ENCODE measurements around the gene PAGE2. TPM values are rescaled to one million over a fixed set of nuclear protein-coding genes. Genes with fewer than 3 reads are reported as not detected.
"Not testable (repeated sequence)": the region's sequence is repeated elsewhere in the genome, so short reads cannot be mapped to it uniquely, and the experiment has no call there.

The PAGE2 gene, protein sequence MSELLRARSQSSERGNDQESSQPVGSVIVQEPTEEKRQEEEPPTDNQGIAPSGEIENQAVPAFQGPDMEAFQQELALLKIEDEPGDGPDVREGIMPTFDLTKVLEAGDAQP
- total RNA-seq, result not detected in 2 replicates

DNA sequence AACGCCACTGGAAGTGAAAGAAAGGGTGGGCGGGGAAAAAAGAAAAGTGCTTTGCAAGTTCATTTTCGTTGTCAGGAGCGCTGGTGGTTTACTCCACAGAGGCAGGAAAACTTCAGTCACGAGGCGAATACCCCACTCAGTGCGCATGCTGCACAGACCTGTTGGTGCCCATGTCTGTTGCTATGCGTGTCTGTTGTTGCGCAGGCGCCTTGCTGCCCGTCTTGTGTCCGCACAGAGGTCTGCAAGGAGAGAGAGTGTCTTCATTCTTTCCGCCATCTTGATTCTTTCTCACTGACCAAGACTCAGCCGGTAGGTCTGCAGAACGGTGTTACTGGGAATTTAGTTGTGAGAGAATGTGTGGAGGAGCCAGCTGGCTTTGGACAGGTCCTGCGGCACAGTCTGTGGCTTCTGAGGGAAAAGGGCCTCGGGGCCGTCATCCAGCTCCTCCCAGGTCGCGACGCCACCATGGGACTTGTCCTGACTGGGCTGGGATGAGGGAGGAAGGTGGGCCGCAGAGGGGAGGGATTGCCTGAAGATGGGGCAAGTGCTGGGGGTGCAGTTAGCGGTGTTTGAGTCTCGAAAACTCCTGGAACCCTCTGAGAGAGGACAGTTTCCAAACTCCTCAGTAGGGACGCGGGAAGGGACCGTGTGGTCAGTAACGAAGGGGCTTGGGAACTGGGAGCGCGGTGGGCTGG, at the start of gene PAGE2:
PAGE2 (plus strand) TSS at position 224 of the 695 bp plus-strand sequence. CDS start 1,003 bp downstream, outside the sequence.
- intact Hi-C loops (cut with micrococcal nuclease), result no loop called here
- H3K27ac Mint-ChIP-seq, result no peak within 1 kb of the TSS
- H3K36me3 Mint-ChIP-seq (ENCODE audit: low read depth), result no peaks in the 10 kb centered on the region
- no peaks in the 10 kb centered on the region for H3K9me3 Mint-ChIP-seq
- no peaks in the 10 kb centered on the region for H3K27me3 Mint-ChIP-seq (ENCODE audit: low read depth)
- H3K4me1 Mint-ChIP-seq (ENCODE audit: low read depth), result no peaks in the 10 kb centered on the region
- H3K4me3 Mint-ChIP-seq (ENCODE audit: low read depth), result no peak within 1 kb of the TSS
- no peak for DNase-seq (ENCODE audit: low spot score)

DNA sequence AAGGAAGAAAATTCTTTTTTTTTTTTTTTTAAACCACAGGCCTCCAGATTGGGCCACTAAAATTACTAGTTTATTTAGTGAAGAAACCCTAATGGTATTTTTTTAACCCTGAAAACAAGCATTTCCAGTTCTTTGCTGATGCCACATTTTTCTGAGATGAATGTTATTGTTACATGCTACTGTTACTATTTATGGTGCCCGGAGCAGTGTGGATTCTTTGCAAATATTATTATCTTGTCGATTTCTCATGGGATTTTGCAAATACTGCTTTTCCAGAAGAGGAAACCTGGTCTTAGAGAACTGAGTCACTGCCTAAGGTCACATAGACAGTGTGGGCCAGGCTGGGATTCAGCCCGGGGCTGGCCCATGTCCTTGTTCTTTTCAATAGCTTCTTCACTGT, 49.3 kb upstream of the PAGE2 start:
- Mint-ChIP-seq H3K27ac (no peak overlapping the region), H3K4me3 (ENCODE audit: low read depth) (no peak overlapping the region), H3K36me3 (ENCODE audit: low read depth) (no peaks in the 10 kb centered on the region), H3K9me3 (no peaks in the 10 kb centered on the region), H3K27me3 (ENCODE audit: low read depth) (no peaks in the 10 kb centered on the region), H3K4me1 (ENCODE audit: low read depth) (no peaks in the 10 kb centered on the region)
- DNase-seq (ENCODE audit: low spot score), result no peak
- intact Hi-C loops (cut with micrococcal nuclease), result no loop called here

DNA sequence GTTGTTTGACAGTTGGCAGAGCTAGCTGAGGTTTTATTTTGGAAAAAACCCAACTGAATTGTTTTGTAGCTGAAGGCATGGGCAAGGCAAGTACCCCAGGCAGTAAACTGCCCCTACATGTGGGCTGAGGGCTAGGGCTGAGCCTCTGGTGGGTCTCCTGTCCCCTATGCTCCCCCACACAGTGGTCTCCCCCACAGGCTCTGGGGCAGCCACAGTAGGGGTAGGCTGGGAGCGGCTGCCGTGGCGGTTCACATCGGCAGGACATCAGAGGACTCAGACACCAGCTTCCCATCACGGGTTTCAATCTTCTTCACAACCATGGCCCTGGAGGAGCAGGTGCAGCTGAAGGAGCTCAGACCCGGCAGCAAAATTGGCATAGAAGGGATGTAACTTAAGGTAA, 47.3 kb upstream of the PAGE2 start:
- H3K4me1 Mint-ChIP-seq (ENCODE audit: low read depth), result no peaks in the 10 kb centered on the region
- no peaks in the 10 kb centered on the region for H3K27me3 Mint-ChIP-seq (ENCODE audit: low read depth)
- H3K4me3 Mint-ChIP-seq (ENCODE audit: low read depth), result no peak overlapping the region
- intact Hi-C loops (cut with micrococcal nuclease), result no loop called here
- H3K36me3 Mint-ChIP-seq (ENCODE audit: low read depth), result no peaks in the 10 kb centered on the region
- DNase-seq (ENCODE audit: low spot score), result no peak
- H3K27ac Mint-ChIP-seq, result no peak overlapping the region
- no peaks in the 10 kb centered on the region for H3K9me3 Mint-ChIP-seq

DNA sequence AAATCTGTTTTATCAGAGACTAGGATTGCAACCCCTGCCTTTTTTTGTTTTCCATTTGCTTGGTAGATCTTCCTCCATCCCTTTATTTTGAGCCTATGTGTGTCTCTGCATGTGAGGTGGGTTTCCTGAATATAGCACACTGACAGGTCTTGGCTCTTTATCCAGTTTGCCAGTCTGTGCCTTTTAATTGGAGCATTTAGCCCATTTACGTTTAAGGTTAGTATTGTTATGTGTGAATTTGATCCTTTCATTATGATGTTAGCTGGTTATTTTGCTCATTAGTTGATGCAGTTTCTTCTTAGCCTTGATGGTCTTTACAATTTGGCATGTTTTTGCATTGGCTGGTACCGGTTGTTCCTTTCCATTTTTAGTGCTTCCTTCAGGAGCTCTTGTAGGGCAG, 38.2 kb upstream of the PAGE2 start:
- H3K36me3 Mint-ChIP-seq (ENCODE audit: low read depth); H3K27ac Mint-ChIP-seq; DNase-seq (ENCODE audit: low spot score); intact Hi-C loops (cut with micrococcal nuclease); H3K9me3 Mint-ChIP-seq; H3K4me3 Mint-ChIP-seq (ENCODE audit: low read depth); H3K4me1 Mint-ChIP-seq (ENCODE audit: low read depth); H3K27me3 Mint-ChIP-seq (ENCODE audit: low read depth): not testable (repeated sequence)

DNA sequence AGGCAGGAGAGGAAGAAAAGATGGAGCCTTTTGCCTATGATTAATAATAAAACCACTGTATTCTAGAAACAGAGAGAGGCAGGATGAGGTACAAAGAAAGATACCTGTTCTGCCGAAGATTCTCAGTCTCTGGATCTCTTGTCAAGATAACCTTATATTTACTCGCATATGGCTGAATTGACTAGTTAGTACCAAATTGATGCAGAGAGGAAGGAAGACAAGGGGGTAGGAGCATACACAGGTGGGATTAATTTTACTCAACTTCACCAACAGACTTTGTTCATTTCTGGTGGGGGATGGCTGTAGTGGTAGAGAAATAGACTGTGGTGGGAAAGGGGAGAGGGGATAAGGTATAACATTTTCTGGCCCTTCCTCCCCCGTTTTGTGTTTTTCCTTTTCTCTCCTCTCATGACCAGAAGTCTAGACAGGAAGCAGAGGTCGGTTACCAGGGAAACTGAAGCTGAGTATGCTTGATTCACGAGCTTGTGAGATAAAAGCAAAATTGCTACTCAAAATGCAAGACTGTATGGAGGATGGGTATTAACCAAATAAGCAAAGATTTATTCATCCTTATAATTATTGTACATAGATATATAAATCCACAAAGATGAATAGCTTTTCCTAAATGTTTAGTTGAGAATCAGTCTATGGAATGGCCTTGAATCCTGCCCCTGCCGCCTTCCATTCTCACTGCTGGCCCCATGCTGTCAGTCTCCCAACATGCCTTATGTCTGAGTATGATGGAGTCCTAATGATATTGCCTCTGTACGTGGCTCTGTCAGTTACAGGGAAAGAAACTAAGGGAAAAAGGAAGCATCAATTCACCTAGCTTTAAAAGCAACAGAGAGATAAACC, 31.8 kb upstream of the PAGE2 start:
- intact Hi-C loops (cut with micrococcal nuclease), result loop anchor here (1.0 to 5.0 kb wide), 3 partner anchors 166 to 418 kb away; partner anchors contain the start of gene MAGED2
- Mint-ChIP-seq H3K27me3 (ENCODE audit: low read depth) (no peaks in the 10 kb centered on the region), H3K36me3 (ENCODE audit: low read depth) (no peaks in the 10 kb centered on the region)

DNA sequence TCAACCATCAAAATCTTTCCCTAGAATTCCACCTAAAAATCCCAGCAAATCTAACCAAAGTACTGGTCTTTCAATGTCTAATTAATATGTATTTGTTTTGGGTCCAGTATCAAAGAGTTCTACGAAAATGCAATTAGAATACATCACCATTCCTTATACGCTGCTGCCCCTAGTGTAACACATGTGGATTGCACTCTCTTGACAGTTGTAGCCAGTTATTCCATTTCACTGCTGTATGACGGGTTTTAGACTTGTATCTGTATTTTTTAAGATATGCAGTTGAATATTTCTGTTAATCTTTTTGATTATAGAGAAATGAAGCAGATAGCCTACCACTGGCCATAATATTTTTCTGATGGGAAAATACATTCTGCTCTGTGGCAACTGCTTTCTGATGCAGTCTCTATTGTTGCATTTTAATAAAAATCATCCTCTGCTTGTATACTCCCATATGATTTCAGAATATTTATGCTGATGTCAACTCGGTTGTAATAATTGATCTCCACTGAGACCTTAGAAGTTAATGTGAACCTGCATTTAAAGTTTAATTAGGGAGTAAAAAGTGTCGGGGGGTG, 31.1 kb upstream of the PAGE2 start:
- Mint-ChIP-seq H3K9me3 (no peaks in the 10 kb centered on the region), H3K36me3 (ENCODE audit: low read depth) (no peaks in the 10 kb centered on the region), H3K4me3 (ENCODE audit: low read depth) (peak overlapping the region; percentile 42), H3K4me1 (ENCODE audit: low read depth) (peaks cover 11% of the 10 kb centered on the region), H3K27ac (no peak overlapping the region), H3K27me3 (ENCODE audit: low read depth) (peaks cover 2% of the 10 kb centered on the region)
- intact Hi-C loops (cut with micrococcal nuclease), result loop anchor here (1.0 to 5.0 kb wide), 2 partner anchors 250 to 418 kb away; partner anchors contain the start of gene MAGED2
- no peak for DNase-seq (ENCODE audit: low spot score)

More for the DNA sequence above, 31.8 kb upstream of the PAGE2 start:
- peak overlapping the region; percentile 42 for H3K4me3 Mint-ChIP-seq (ENCODE audit: low read depth)
- no peak for DNase-seq (ENCODE audit: low spot score)
- no peak overlapping the region for H3K27ac Mint-ChIP-seq
- H3K9me3 Mint-ChIP-seq, result no peaks in the 10 kb centered on the region
- peaks cover 11% of the 10 kb centered on the region for H3K4me1 Mint-ChIP-seq (ENCODE audit: low read depth)

DNA sequence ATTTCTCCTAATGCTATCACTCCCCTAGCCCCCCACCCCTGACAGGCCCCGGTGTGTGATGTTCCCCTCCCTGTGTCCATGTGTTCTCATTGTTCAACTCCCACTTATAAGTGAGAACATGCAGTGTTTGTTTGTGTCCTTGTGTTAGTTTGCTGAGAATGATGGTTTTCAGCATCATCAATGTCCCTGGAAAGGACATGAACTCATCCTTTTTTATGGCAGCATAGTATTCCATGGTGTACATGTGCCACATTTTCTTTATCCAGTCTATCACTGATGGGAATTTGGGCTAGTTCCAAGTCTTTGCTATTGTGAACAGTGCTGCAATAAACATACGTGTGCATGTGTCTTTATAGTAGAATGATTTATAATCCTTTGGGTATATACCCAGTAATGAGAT, 21.6 kb upstream of the PAGE2 start:
- H3K4me1 Mint-ChIP-seq (ENCODE audit: low read depth); intact Hi-C loops (cut with micrococcal nuclease); H3K36me3 Mint-ChIP-seq (ENCODE audit: low read depth): not testable (repeated sequence)

DNA sequence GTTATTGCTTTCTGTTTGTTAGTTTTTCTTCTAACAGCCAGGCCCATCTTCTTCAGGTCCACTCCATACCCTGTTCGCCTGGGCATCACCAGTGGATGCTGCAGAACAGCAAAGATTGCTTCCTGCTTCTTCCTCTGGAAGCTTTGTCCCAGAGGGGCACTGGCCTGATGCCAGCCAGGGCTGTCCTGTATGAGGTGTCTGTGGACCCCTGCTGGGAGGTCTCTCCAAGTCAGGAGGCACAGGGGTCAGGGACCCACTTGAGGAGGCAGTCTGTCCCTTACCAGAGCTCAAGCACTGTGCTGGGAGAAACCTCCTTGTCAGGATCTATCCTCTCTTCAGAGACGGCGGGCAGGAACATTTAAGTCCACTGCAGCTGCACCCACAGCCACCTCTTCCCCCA, 16.5 kb upstream of the PAGE2 start:
- Mint-ChIP-seq H3K4me3 (ENCODE audit: low read depth) (no peak overlapping the region), H3K4me1 (ENCODE audit: low read depth) (no peaks in the 10 kb centered on the region), H3K27me3 (ENCODE audit: low read depth) (no peaks in the 10 kb centered on the region), H3K27ac (no peak overlapping the region), H3K9me3 (no peaks in the 10 kb centered on the region), H3K36me3 (ENCODE audit: low read depth) (no peaks in the 10 kb centered on the region)
- intact Hi-C loops (cut with micrococcal nuclease), result no loop called here
- DNase-seq (ENCODE audit: low spot score), result no peak

More for the DNA sequence above, 21.6 kb upstream of the PAGE2 start:
- not testable (repeated sequence) for H3K27me3 Mint-ChIP-seq (ENCODE audit: low read depth); DNase-seq (ENCODE audit: low spot score); H3K9me3 Mint-ChIP-seq; H3K4me3 Mint-ChIP-seq (ENCODE audit: low read depth); H3K27ac Mint-ChIP-seq

DNA sequence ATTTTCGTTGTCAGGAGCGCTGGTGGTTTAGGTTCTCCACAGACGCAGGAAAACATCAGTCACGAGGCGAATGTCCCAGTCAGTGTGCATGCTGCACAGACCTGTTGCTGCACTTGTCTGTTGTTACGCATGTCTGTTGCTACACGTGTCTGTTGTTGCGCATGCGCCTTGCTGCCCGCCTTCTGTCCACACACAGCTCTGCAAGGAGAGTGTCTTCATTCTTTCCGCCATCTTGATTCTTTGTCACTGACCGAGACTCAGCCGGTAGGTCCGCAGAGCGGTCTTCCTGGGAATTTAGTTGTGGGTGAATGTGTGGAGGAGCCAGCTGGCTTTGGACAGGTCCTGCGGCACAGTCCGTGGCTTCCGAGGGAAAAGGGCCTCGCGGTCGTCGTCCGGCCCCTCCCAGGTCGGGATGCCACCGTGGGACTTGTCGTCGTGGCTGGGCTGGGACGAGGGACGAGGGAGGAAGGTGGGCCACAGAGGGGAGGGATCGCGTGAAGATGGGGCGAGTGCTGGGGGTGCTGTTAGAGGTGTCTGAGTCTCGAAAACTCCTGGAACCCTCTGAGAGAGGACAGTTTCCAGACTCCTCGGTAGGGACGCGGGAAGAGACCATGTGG, 13.9 kb upstream of the PAGE2 start, which contains the start of gene PAGE2B:
PAGE2B (plus strand) TSS at position 180 of the 617 bp plus-strand sequence. CDS start 1,012 bp downstream, outside the sequence.
- no peak within 1 kb of the TSS for H3K27ac Mint-ChIP-seq
- H3K27me3 Mint-ChIP-seq (ENCODE audit: low read depth), result no peaks in the 10 kb centered on the region
- no peaks in the 10 kb centered on the region for H3K4me1 Mint-ChIP-seq (ENCODE audit: low read depth)
- no peaks in the 10 kb centered on the region for H3K36me3 Mint-ChIP-seq (ENCODE audit: low read depth)
- no peak for DNase-seq (ENCODE audit: low spot score)
- intact Hi-C loops (cut with micrococcal nuclease), result no loop called here
- H3K4me3 Mint-ChIP-seq (ENCODE audit: low read depth), result no peak within 1 kb of the TSS
- H3K9me3 Mint-ChIP-seq, result no peaks in the 10 kb centered on the region

DNA sequence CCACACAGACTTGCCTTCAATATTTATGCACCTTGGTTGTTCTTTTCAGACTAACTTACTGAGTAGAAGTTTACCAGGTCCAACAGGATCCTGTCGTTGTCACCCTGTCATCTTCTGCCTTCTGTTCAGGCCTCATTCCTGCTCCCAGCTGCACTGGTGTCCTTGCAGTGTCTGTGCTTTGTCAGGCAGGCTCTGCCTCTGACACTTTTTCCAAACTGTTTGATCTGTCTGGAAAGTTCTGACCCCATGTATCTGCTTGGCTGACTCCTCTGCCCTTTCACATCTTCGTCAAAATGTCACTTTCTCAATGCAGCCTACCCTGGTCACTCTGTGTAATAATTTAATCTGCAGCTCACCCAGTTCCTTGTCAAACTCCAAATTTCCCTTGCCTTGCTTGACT, 9.9 kb downstream of the PAGE2 start:
- Mint-ChIP-seq H3K4me3 (ENCODE audit: low read depth) (no peak overlapping the region), H3K9me3 (no peaks in the 10 kb centered on the region), H3K27ac (no peak overlapping the region), H3K27me3 (ENCODE audit: low read depth) (no peaks in the 10 kb centered on the region), H3K4me1 (ENCODE audit: low read depth) (no peaks in the 10 kb centered on the region), H3K36me3 (ENCODE audit: low read depth) (no peaks in the 10 kb centered on the region)
- DNase-seq (ENCODE audit: low spot score), result no peak
- intact Hi-C loops (cut with micrococcal nuclease), result no loop called here

DNA sequence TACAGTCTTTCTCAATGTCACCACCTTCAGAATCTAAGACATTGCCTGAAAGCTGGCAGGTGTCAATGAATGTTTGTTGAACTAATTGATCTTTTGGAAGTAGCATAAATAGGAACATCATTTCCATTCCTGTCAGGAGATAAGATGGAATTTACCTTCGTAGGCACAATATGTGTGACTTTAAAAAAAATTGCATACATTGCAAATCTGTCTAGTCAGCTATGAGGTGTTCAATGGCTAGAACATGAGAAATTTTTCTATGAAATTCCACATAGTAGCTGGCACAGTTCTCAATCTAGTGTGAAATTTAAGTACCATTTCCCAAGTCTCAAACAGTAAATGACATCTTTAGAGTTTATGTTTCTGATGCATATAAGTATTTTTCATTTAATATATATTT, 10.3 kb downstream of the PAGE2 start:
- no peak overlapping the region for H3K4me3 Mint-ChIP-seq (ENCODE audit: low read depth)
- intact Hi-C loops (cut with micrococcal nuclease), result no loop called here

DNA sequence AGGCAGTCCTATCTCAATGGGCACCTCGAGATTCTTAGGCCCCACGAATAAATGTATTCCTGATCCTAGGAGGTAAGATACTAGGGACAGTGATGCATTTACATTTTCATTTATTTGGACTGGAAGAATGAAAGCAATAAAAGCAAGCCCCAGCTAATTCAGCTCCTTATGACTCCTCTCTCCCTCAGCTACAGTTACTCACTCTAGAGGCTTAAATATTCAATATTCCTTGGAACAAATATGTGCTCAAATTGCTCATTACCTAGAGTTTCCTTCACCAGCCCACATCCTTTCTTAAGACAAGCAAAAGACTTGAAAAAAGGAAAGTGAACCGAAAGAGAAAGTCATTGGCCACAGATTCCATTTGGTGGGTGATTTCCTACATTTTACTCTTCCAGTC, 13.9 kb downstream of the PAGE2 start:
- intact Hi-C loops (cut with micrococcal nuclease), result no loop called here
- no peak for DNase-seq (ENCODE audit: low spot score)
- no peaks in the 10 kb centered on the region for H3K36me3 Mint-ChIP-seq (ENCODE audit: low read depth)

More for the DNA sequence above, 10.3 kb downstream of the PAGE2 start:
- no peaks in the 10 kb centered on the region for H3K36me3 Mint-ChIP-seq (ENCODE audit: low read depth)
- H3K4me1 Mint-ChIP-seq (ENCODE audit: low read depth), result no peaks in the 10 kb centered on the region
- no peak overlapping the region for H3K27ac Mint-ChIP-seq
- H3K9me3 Mint-ChIP-seq, result no peaks in the 10 kb centered on the region
- no peaks in the 10 kb centered on the region for H3K27me3 Mint-ChIP-seq (ENCODE audit: low read depth)
- no peak for DNase-seq (ENCODE audit: low spot score)

More for the DNA sequence above, 13.9 kb downstream of the PAGE2 start:
- no peak overlapping the region for H3K4me3 Mint-ChIP-seq (ENCODE audit: low read depth)
- H3K4me1 Mint-ChIP-seq (ENCODE audit: low read depth), result no peaks in the 10 kb centered on the region
- H3K27ac Mint-ChIP-seq, result no peak overlapping the region
- H3K9me3 Mint-ChIP-seq, result no peaks in the 10 kb centered on the region
- no peaks in the 10 kb centered on the region for H3K27me3 Mint-ChIP-seq (ENCODE audit: low read depth)

All from activated T-helper 2 cell treated with anti-CD3 and anti-CD28 coated beads, Interferon-gamma antibody, Interleukin-2, Interleukin-4, amounts not matched to agents 10 μg/mL and 5 μg/mL and 100 μg/mL, durations not matched to agents 14 hours and 24 hours and 36 hours (primary cell).